HepG2 (cell line): Measurements from ENCODE around the gene TRIM62. TPM values are rescaled to one million over a fixed set of nuclear protein-coding genes. Genes with fewer than 3 reads are reported as not detected.

ENCODE experiments used
- ATAC-seq: fragments of 200-7000 bp; cut with Tn5 transposase; 3 replicates; pipeline ENCODE4 v1.9.1; 2020; ENCODE audit warnings: mild to moderate bottlenecking, moderate library complexity
- BruUV-seq: library from RNA; stranded (reverse); fragments of 400-500 nt; replicated peaks from 2 replicates; lab custom pipeline; 2021; lab: Mats Ljungman, UMichigan
- CTCF ChIA-PET: fragments of 300-600 bp; formaldehyde crosslinking; extraction: SDS; loops from one replicate; lab custom pipeline; 2021; ENCODE audit warnings: low total read pairs, inconsistent platforms, low intra/inter-chr PET ratio; lab: Yijun Ruan, JAX
- POLR2A ChIA-PET: fragments of 350-600 bp; sonication (Branson Sonifier 250); formaldehyde crosslinking; loops from one replicate; lab custom pipeline; 2020; ENCODE audit warnings: antibody characterized with exemption, inconsistent platforms; lab: Yijun Ruan, JAX
- DNase-seq: peaks from one replicate; pipeline ENCODE4 v3.0.0-alpha.2; 2015; ENCODE audit warnings: low spot score
- FAIRE-seq: peaks from 3 replicates; lab custom pipeline; 2011; peaks lifted over from hg19 to GRCh38; lab: Jason Lieb, UNC
- H2AFZ ChIP-seq: one replicate; pipeline ENCODE4 v1.6.1; 2011; ENCODE audit warnings: low read length, inconsistent platforms
- H3K27ac ChIP-seq: fragments of 300-600 bp; 3 replicates; pipeline ENCODE4 v1.8.0; 2011; ENCODE audit warnings: mixed run types, mild to moderate bottlenecking, mixed read lengths, low read length, inconsistent platforms; ENCODE audit not compliant: insufficient read depth; ENCODE audit errors: extremely low read length
- H3K27me3 ChIP-seq, 2 experiments: fragments of 200-600 bp in 1 of 2; 2 replicates in 1 of 2; 3 replicates in 1 of 2; pipeline versions ENCODE4 v1.6.0 to v1.8.0; 2011; ENCODE audit warnings: low read length in 2 of 2, mild to moderate bottlenecking in 2 of 2, moderate library complexity in 2 of 2, inconsistent platforms in 1 of 2; ENCODE audit not compliant: insufficient read depth in 2 of 2, control insufficient read depth in 1 of 2
- H3K36me3 ChIP-seq, 2 experiments: fragments of 200-600 bp in 1 of 2; replicated peaks in 1 of 2; 2 replicates in 1 of 2; 3 replicates in 1 of 2; pipeline versions ENCODE4 v1.5.1 to v1.8.0; 2011; ENCODE audit warnings: low read length in 2 of 2, inconsistent platforms in 1 of 2; ENCODE audit not compliant: insufficient read depth in 2 of 2, control insufficient read depth in 1 of 2
- H3K4me1 ChIP-seq: 2 replicates; pipeline ENCODE4 v1.5.1; 2012; ENCODE audit warnings: low read length, inconsistent platforms; ENCODE audit not compliant: insufficient read depth
- H3K4me2 ChIP-seq: 2 replicates; pipeline ENCODE4 v1.6.0; 2011; ENCODE audit warnings: low read depth, low read length, inconsistent platforms
- H3K4me3 ChIP-seq, 3 experiments: fragments of 200-600 bp in 1 of 3; sonication (generic), shearing (Covaris generic) in 1 of 3; replicated peaks in 1 of 3; 2 replicates each; pipeline ENCODE4 v1.5.1; 2011 to 2016; ENCODE audit warnings: low read length in 3 of 3, inconsistent platforms in 2 of 3, low read depth in 2 of 3, mild to moderate bottlenecking in 2 of 3, control low read depth in 1 of 3, mixed read lengths in 1 of 3; ENCODE audit not compliant: insufficient read depth in 1 of 3
- H3K79me2 ChIP-seq: one replicate; pipeline ENCODE4 v1.6.1; 2011; ENCODE audit warnings: low read length, inconsistent platforms; ENCODE audit not compliant: insufficient read depth
- H3K9ac ChIP-seq: 2 replicates; pipeline ENCODE4 v1.6.0; 2011; ENCODE audit warnings: mild to moderate bottlenecking, low read depth, low read length, inconsistent platforms; ENCODE audit not compliant: insufficient read depth
- H3K9me3 ChIP-seq: 2 replicates; pipeline ENCODE4 v1.5.1; 2012; ENCODE audit warnings: mild to moderate bottlenecking, low read length
- H4K20me1 ChIP-seq: 2 replicates; pipeline ENCODE4 v1.6.0; 2011; ENCODE audit warnings: inconsistent platforms, mild to moderate bottlenecking, low read length, moderate library complexity; ENCODE audit not compliant: insufficient read depth
- HMG20A ChIP-seq: IDR thresholded peaks from 2 replicates; pipeline ENCODE4 v1.6.1; 2016; ENCODE audit warnings: borderline replicate concordance
- KAT7 ChIP-seq: IDR thresholded peaks from 2 replicates; pipeline ENCODE4 v1.6.1; 2018; ENCODE audit warnings: borderline replicate concordance, missing compliant biosample characterization
- MLLT10 ChIP-seq: sonication (generic); formaldehyde crosslinking; IDR thresholded peaks from 2 replicates; pipeline ENCODE4 v1.4.0; 2020; ENCODE audit warnings: missing genetic modification reagents
- POLR2AphosphoS5 ChIP-seq: IDR thresholded peaks from 2 replicates; pipeline ENCODE4 v1.6.1; 2012; ENCODE audit warnings: low read depth, low read length
- REXO4 ChIP-seq: sonication (generic); formaldehyde crosslinking; IDR thresholded peaks from 2 replicates; pipeline ENCODE4 v1.8.0; 2022; ENCODE audit warnings: missing genetic modification reagents, mild to moderate bottlenecking, borderline replicate concordance
- SMYD3 ChIP-seq: sonication (generic); formaldehyde crosslinking; IDR thresholded peaks from 2 replicates; pipeline ENCODE4 v1.8.1; 2023; ENCODE audit warnings: mild to moderate bottlenecking, missing genetic modification reagents
- TBL1XR1 ChIP-seq: fragments of 150-350 bp; IDR thresholded peaks from 2 replicates; pipeline ENCODE4 v1.6.1; 2014; ENCODE audit warnings: borderline replicate concordance, low read length; ENCODE audit not compliant: partially characterized antibody
- ZBTB21 ChIP-seq: sonication (generic); formaldehyde crosslinking; IDR thresholded peaks from 2 replicates; pipeline ENCODE4 v1.4.0; 2020; ENCODE audit warnings: missing genetic modification reagents
- ZBTB3 ChIP-seq: sonication (generic); formaldehyde crosslinking; IDR thresholded peaks from 2 replicates; pipeline ENCODE4 v1.4.0; 2020; ENCODE audit warnings: low read depth, mild to moderate bottlenecking, moderate library complexity, missing genetic modification reagents, borderline replicate concordance
- ZNF317 ChIP-seq: sonication (generic); formaldehyde crosslinking; IDR thresholded peaks from 2 replicates; pipeline ENCODE4 v1.5.0; 2020; ENCODE audit warnings: mild to moderate bottlenecking, missing genetic modification reagents
- ZNF34 ChIP-seq: sonication (generic); formaldehyde crosslinking; IDR thresholded peaks from 2 replicates; pipeline ENCODE4 v1.4.0; 2020; ENCODE audit warnings: mild to moderate bottlenecking, missing genetic modification reagents, borderline replicate concordance
- ZNF350 ChIP-seq: sonication (generic); formaldehyde crosslinking; IDR thresholded peaks from 2 replicates; pipeline ENCODE4 v1.4.0; 2020; ENCODE audit warnings: mild to moderate bottlenecking, low read depth, missing genetic modification reagents, borderline replicate concordance
- ZNF446 ChIP-seq: sonication (generic); formaldehyde crosslinking; IDR thresholded peaks from 2 replicates; pipeline ENCODE4 v1.5.0; 2020; ENCODE audit warnings: mild to moderate bottlenecking, missing genetic modification reagents
- ZNF549 ChIP-seq: sonication (generic); formaldehyde crosslinking; IDR thresholded peaks from 2 replicates; pipeline ENCODE4 v1.5.0; 2020; ENCODE audit warnings: missing genetic modification reagents
- ZNF746 ChIP-seq: sonication (generic); formaldehyde crosslinking; IDR thresholded peaks from 2 replicates; pipeline ENCODE4 v1.8.0; 2022; ENCODE audit warnings: mild to moderate bottlenecking, missing genetic modification reagents
- ZSCAN22 ChIP-seq: sonication (generic); formaldehyde crosslinking; IDR thresholded peaks from 2 replicates; pipeline ENCODE4 v1.4.0; 2020; ENCODE audit warnings: mild to moderate bottlenecking, missing genetic modification reagents
- WGBS: methylation state at CpG from one replicate; pipeline ENCODE4 v1.1.6; 2017; ENCODE audit warnings: low lambda C conversion rate; 5-methylcytosine and 5-hydroxymethylcytosine counted together
- in situ Hi-C: cut with HindIII; loops from 2 replicates; pipeline ENCODE4 v1.10.0; 2017; ENCODE audit warnings: low pct_unique_long_range_greater_than_20kb; ENCODE audit not compliant: extremely low pct_ligation_motif_present
- intact Hi-C: fragments of 100-400 bp; cut with micrococcal nuclease; formaldehyde crosslinking; loops from one replicate; pipeline ENCODE4 v1.10.0; 2022; ENCODE audit not compliant: unreplicated experiment
- polyA plus RNA-seq, 8 experiments: library from polyadenylated mRNA; depleted of rRNA in 3 of 8; stranded (reverse) in 7 of 8; unstranded in 1 of 8; fragments of >200 nt; fragmentation: Illumina TruSeq in 4 of 8; extraction: Trizol in 4 of 8; gene quantifications; 2 replicates each; pipeline versions ENCODE4 v1.2.1 to v1.2.3, GENCODE V29; 2011 to 2016; ENCODE audit warnings: low read depth in 4 of 8, missing spikeins in 1 of 8, mixed read lengths in 1 of 8; ENCODE audit not compliant: insufficient read depth in 1 of 8
- total RNA-seq, 5 experiments: library from RNA; depleted of rRNA; stranded (reverse); fragments of >200 nt; fragmentation: Illumina TruSeq; extraction: Trizol; gene quantifications; 2 replicates each; pipeline ENCODE4 v1.2.3, GENCODE V29; 2016; ENCODE audit warnings: low read depth in 1 of 5
- TF ChIP-seq, protein P1 (sequence below): sonication (generic); formaldehyde crosslinking; IDR thresholded peaks from 2 replicates; pipeline ENCODE4 v1.5.0; 2020; ENCODE audit warnings: missing genetic modification reagents

TRIM62 gene
- total and polyA plus RNA-seq, 2 of the 13 experiments (the other 11 are each of a cell fraction or from before 2014, with no cell fraction given) = 0.53 to 0.57 TPM

- Histone ChIP-seq H3K36me3 (no peaks in the 10 kb centered on the region), H3K9me3 (no peaks in the 10 kb centered on the region)
- DNase-seq = no peak
- BruUV-seq = no TSS peak
- in situ Hi-C loops = no loop called here
- TF ChIP-seq POLR2AphosphoS5 (no peak), ZBTB21 (CRISPR knock-in tag) (no peak), ZNF34 (CRISPR knock-in tag) (no peak), ZNF446 (CRISPR knock-in tag) (no peak), ZNF317 (no peak), KAT7 (CRISPR knock-in tag) (no peak), ZNF549 (CRISPR knock-in tag) (no peak), ZNF350 (CRISPR knock-in tag) (no peak), SMYD3 (CRISPR knock-in tag) (no peak), REXO4 (CRISPR knock-in tag) (no peak), TBL1XR1 (no peak), ZBTB3 (CRISPR knock-in tag) (no peak), ZSCAN22 (CRISPR knock-in tag) (no peak), MLLT10 (CRISPR knock-in tag) (no peak), HMG20A (CRISPR knock-in tag) (no peak), ZNF746 (no peak)
- TF ChIP-seq, protein P1, sequence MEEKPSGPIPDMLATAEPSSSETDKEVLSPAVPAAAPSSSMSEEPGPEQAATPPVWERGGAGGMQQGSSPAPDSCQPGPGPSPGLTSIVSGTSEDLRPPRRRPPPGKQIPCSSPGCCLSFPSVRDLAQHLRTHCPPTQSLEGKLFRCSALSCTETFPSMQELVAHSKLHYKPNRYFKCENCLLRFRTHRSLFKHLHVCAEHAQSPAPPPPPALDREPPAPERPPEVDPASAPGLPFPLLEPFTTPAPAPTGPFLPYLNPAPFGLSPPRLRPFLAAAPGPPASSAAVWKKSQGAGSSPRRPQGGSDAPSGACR (CRISPR knock-in tag) = no peak
- TF ChIP-seq, all 625 proteins: peak for 0
- WGBS = 96% methylated on average over 11 of the region's 25 CpGs
- ChIA-PET POLR2A (no interaction called here), CTCF (no interaction called here)
- Histone ChIP-seq H2AFZ (no peak overlapping the region), H3K4me2 (no peak overlapping the region), H3K27me3 (no peaks in the 10 kb centered on the region), H4K20me1 (no peaks in the 10 kb centered on the region), H3K27ac (no peak overlapping the region), H3K79me2 (no peaks in the 10 kb centered on the region), H3K4me3 (no peak overlapping the region), H3K4me1 (peaks cover 4% of the 10 kb centered on the region), H3K9ac (no peak overlapping the region)
- intact Hi-C loops = no loop called here
- no peak for ATAC-seq
- FAIRE-seq = no peak
These were observed 20.7 kb downstream of the TRIM62 start for GRCh38 chr1:33161061-33161681.
